ENCODE data around the gene PCNA. TPM values are rescaled to one million over a fixed set of nuclear protein-coding genes. Genes with fewer than 3 reads are reported as not detected.

Gene PCNA
- total RNA-seq, 4 donors from 2014 or later = 21.9 to 60.0 (median 54.1) TPM

DNA sequence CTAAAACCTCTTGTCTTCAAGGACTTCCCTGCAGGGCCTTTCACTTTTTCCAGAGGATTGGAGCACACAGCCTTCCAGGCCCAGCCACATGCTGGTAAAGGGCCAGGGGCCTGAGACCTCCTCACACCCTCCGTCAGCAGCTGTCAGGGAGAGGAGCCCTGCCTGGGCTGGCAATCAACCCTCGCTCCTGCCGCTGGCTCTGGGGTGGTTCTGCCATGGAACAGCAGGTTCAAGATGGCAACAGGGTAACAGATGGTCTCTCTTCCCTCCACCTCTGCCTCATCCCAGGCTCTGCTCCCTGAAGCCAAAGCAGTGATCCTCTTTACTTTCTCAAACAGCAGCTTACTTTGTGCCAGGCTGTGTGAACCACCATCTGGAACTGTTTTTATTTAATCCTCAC is 23.8 kb downstream of the PCNA start:
- Histone ChIP-seq H3K27ac (no peak overlapping the region), H3K9me3 (no peaks in the 10 kb centered on the region), H3K27me3 (no peaks in the 10 kb centered on the region), H3K4me3 (no peak overlapping the region), H3K4me1 (no peaks in the 10 kb centered on the region), H3K36me3 (peaks cover 33% of the 10 kb centered on the region)
- TF ChIP-seq POLR2A (IDR thresholded peaks at IDR 0.05) = no peak
- TF ChIP-seq, protein P1, sequence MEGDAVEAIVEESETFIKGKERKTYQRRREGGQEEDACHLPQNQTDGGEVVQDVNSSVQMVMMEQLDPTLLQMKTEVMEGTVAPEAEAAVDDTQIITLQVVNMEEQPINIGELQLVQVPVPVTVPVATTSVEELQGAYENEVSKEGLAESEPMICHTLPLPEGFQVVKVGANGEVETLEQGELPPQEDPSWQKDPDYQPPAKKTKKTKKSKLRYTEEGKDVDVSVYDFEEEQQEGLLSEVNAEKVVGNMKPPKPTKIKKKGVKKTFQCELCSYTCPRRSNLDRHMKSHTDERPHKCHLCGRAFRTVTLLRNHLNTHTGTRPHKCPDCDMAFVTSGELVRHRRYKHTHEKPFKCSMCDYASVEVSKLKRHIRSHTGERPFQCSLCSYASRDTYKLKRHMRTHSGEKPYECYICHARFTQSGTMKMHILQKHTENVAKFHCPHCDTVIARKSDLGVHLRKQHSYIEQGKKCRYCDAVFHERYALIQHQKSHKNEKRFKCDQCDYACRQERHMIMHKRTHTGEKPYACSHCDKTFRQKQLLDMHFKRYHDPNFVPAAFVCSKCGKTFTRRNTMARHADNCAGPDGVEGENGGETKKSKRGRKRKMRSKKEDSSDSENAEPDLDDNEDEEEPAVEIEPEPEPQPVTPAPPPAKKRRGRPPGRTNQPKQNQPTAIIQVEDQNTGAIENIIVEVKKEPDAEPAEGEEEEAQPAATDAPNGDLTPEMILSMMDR (IDR thresholded peaks at IDR 0.05) = no peak
- TF ChIP-seq EP300 (IDR thresholded peaks at IDR 0.05) = no peak
- no peak for TF ChIP-seq POLR2AphosphoS5 (IDR thresholded peaks at IDR 0.05)
- DNase-seq (ENCODE audit: low spot score in 2 of 2) = no peak
- WGBS = 100% methylated on average over 1 of the region's 3 CpGs

DNA sequence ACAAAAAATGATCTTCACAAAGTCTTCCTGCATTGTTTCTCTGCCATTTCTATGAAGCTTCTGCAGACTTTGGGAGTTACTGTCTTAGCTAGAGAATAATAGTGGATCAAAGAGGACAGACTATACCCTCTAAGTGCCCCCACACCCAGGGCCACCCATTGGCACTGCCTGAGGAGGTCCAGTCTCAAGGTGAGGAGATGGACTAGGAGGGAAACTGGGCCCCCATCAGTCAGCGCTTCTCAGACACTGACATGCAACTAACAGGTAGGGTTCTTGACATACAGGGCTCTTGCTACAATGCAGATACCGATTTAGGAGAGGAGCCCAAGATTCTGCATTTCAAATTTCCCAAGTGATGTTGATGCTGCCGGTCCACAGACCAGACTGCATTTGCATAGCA is 24.3 kb downstream of the PCNA start:
- WGBS = 80% methylated on average over 3 of the region's 3 CpGs
- Histone ChIP-seq H3K36me3 (peaks cover 33% of the 10 kb centered on the region), H3K27me3 (no peaks in the 10 kb centered on the region), H3K9me3 (no peaks in the 10 kb centered on the region), H3K27ac (no peak overlapping the region), H3K4me3 (no peak overlapping the region), H3K4me1 (no peaks in the 10 kb centered on the region)
- no peak for TF ChIP-seq POLR2A (IDR thresholded peaks at IDR 0.05)
- TF ChIP-seq, protein P1 (IDR thresholded peaks at IDR 0.05) = no peak
- no peak for TF ChIP-seq EP300 (IDR thresholded peaks at IDR 0.05)
- no peak for TF ChIP-seq POLR2AphosphoS5 (IDR thresholded peaks at IDR 0.05)
- DNase-seq (ENCODE audit: low spot score in 2 of 2) = no peak

DNA sequence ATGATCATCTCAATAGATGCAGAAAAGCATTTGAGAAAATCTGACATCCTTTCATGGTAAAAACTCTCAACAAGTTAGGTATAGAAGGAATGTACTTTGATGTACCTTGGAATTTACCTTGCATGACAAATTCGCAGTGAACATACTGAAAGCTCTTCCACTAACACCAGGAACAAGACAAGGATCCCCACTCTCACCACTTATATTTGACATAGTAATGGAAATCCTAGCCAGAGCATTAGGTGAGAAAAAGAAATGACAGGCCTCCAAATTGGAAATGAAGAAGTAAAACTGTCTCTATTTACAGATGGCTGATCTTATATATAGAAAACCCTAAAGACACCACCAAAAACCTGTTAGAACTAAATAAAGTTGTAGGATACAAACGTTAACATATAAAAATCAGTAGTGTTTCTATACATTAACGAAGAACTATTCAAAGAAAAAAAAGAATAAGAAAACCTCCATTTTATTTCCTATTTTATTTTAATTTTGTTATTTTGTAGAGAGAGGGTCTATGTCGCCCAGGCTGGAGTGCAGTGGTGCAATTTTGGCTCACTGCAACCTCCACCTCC is 26.9 kb downstream of the PCNA start:
- no peak for DNase-seq (ENCODE audit: low spot score in 2 of 2)
- H3K27ac ChIP-seq = no peak overlapping the region
- WGBS = 79% methylated on average over 4 of the region's 4 CpGs
- no peaks in the 10 kb centered on the region for H3K9me3 ChIP-seq
- no peaks in the 10 kb centered on the region for H3K27me3 ChIP-seq
- H3K4me3 ChIP-seq = no peak overlapping the region
- H3K36me3 ChIP-seq = peaks cover 18% of the 10 kb centered on the region
- TF ChIP-seq, protein P1 (IDR thresholded peaks at IDR 0.05) = no peak
- TF ChIP-seq POLR2A (IDR thresholded peaks at IDR 0.05) (no peak), POLR2AphosphoS5 (IDR thresholded peaks at IDR 0.05) (no peak), EP300 (IDR thresholded peaks at IDR 0.05) (no peak)
- H3K4me1 ChIP-seq = no peaks in the 10 kb centered on the region

DNA sequence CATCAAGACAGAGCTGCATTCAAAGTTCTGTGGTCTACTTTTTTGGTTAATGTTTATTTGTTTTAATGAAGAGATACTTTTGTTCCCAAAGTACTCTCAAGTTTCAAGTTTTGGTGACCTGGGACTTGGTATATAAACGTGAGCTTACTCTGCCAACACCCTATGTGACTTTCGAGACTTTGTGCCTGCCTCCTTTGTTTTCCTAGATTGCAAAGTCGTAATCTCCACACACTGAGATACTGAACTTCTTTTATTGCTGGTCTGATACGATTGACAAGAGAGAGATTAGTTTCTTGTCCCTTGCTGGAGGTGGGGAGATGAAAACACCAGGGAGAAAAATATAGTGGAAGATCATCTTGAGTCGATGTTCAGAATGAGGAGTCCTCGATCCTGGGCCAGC is 27.9 kb downstream of the PCNA start:
- no peak for TF ChIP-seq POLR2A (IDR thresholded peaks at IDR 0.05)
- no peak for TF ChIP-seq EP300 (IDR thresholded peaks at IDR 0.05)
- TF ChIP-seq, protein P1 (IDR thresholded peaks at IDR 0.05) = no peak
- no peak for TF ChIP-seq POLR2AphosphoS5 (IDR thresholded peaks at IDR 0.05)
- Histone ChIP-seq H3K27ac (no peak overlapping the region), H3K9me3 (no peaks in the 10 kb centered on the region), H3K36me3 (peaks cover 18% of the 10 kb centered on the region), H3K27me3 (no peaks in the 10 kb centered on the region), H3K4me3 (no peak overlapping the region), H3K4me1 (no peaks in the 10 kb centered on the region)
- 90% methylated on average over 6 of the region's 6 CpGs for WGBS
- DNase-seq (ENCODE audit: low spot score in 2 of 2) = no peak

DNA sequence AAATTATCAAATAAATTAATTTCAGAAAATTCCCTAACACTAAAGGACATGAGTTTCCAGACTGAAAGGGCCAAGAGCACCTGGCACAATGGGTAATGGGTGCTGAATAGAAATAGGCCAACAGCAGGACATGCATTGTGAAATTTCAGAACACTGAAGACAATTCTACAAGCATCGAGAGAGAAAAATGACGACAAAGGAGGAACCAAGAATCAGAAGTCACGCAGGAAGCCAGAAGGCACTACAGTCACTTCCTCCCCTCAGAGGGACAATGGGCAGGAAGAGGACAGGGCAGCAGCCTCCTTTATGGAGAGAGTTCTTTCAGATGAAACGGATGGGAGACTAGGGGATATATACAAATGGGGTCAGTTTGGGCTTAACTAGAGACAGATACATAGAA is 29.6 kb downstream of the PCNA start:
- peaks cover 13% of the 10 kb centered on the region for H3K36me3 ChIP-seq
- DNase-seq (ENCODE audit: low spot score in 2 of 2) = no peak
- H3K4me1 ChIP-seq = no peaks in the 10 kb centered on the region
- no peaks in the 10 kb centered on the region for H3K27me3 ChIP-seq
- no peaks in the 10 kb centered on the region for H3K9me3 ChIP-seq
- TF ChIP-seq POLR2A (IDR thresholded peaks at IDR 0.05) = peak in 1 of 2 donors; percentile 14
- TF ChIP-seq, protein P1 (IDR thresholded peaks at IDR 0.05) = no peak
- H3K27ac ChIP-seq = no peak overlapping the region
- no peak overlapping the region for H3K4me3 ChIP-seq
- WGBS = 59% methylated on average over 4 of the region's 4 CpGs
